PC-3 (cell line): Measurements from ENCODE around the gene OMP.

Experiments used
- EZH2 ChIP-seq: fragments of 300-600 bp; sonication (generic); IDR thresholded peaks from one replicate; pipeline ENCODE4 v1.6.1; 2017; ENCODE audit warnings: antibody characterized with exemption, mild to moderate bottlenecking, low read length; ENCODE audit not compliant: unreplicated experiment
- EZH2phosphoT487 ChIP-seq: fragments of 300-600 bp; sonication (generic); IDR thresholded peaks from 2 replicates; pipeline ENCODE4 v1.6.1; 2018; ENCODE audit warnings: mild to moderate bottlenecking, antibody characterized with exemption, low read length, borderline replicate concordance

DNA sequence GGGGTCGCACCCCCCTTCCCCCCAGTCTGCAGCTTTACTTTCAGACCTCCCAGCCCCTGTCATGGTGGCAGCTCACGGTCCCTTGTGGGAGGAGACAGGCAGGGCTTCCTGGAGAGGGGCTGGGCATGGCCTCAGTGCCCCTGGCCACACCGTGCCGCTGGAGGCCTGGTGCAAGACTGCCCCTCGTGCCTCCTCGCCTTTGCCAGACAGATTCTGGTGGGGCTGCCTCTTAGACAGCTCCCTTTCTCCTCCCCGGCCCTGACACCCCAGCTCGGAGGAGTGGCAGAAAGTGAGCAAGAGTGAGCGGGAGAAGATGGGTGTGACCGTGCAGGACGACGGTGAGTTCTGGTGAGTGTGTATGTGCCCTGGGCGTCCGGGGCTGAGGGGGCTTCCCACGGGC lies 13.3 kb downstream of the OMP start:
- TF ChIP-seq EZH2phosphoT487 (no peak), EZH2 (no peak)
